H9 (cell line): Measurements from ENCODE around the gene NPAS3. TPM values are rescaled to one million over a fixed set of nuclear protein-coding genes. Genes with fewer than 3 reads are reported as not detected.
A peak's percentile ranks its signal among the peaks of the same experiment; 100 is the strongest.

Experiments
- DNase-seq: peaks from one replicate; pipeline ENCODE4 v3.0.0-alpha.2; 2017
- H2AFZ ChIP-seq: one replicate; pipeline ENCODE4 v1.6.1; 2013; ENCODE audit warnings: mild to moderate bottlenecking, low read length, control low read depth, moderate library complexity
- H2AK5ac ChIP-seq: 2 replicates; pipeline ENCODE4 v1.6.1; 2013; ENCODE audit warnings: low read length, control low read depth, mixed read lengths; ENCODE audit not compliant: insufficient read length
- H2BK120ac ChIP-seq: one replicate; pipeline ENCODE4 v1.6.1; 2013; ENCODE audit warnings: low read depth, mild to moderate bottlenecking, low read length, control low read depth, inconsistent platforms; ENCODE audit not compliant: poor library complexity, severe bottlenecking
- H2BK12ac ChIP-seq: 2 replicates; pipeline ENCODE4 v1.6.1; 2013; ENCODE audit warnings: low read length, control low read depth, mixed read lengths, low read depth; ENCODE audit not compliant: insufficient read length
- H2BK15ac ChIP-seq: 2 replicates; pipeline ENCODE4 v1.6.1; 2013; ENCODE audit warnings: low read depth, low read length, control low read depth
- H2BK20ac ChIP-seq: one replicate; pipeline ENCODE4 v1.6.1; 2013; ENCODE audit warnings: low read depth, mild to moderate bottlenecking, low read length, control low read depth, inconsistent platforms; ENCODE audit not compliant: poor library complexity, severe bottlenecking
- H2BK5ac ChIP-seq: 2 replicates; pipeline ENCODE4 v1.6.1; 2013; ENCODE audit warnings: low read length, control low read depth, mixed read lengths; ENCODE audit not compliant: insufficient read length
- H3K14ac ChIP-seq: 2 replicates; pipeline ENCODE4 v1.6.1; 2013; ENCODE audit warnings: low read length, control low read depth; ENCODE audit not compliant: insufficient read depth
- H3K18ac ChIP-seq: 2 replicates; pipeline ENCODE4 v1.6.1; 2013; ENCODE audit warnings: low read depth, mild to moderate bottlenecking, mixed read lengths, low read length, control low read depth; ENCODE audit not compliant: insufficient read length
- H3K23ac ChIP-seq: 2 replicates; pipeline ENCODE4 v1.6.1; 2013; ENCODE audit warnings: low read length, control low read depth, mixed read lengths, low read depth; ENCODE audit not compliant: insufficient read length
- H3K23me2 ChIP-seq: 2 replicates; pipeline ENCODE4 v1.6.1; 2013; ENCODE audit warnings: low read depth, mild to moderate bottlenecking, mixed read lengths, low read length, control low read depth; ENCODE audit not compliant: insufficient read length, poor library complexity, severe bottlenecking
- H3K27ac ChIP-seq: 2 replicates; pipeline ENCODE4 v1.5.1; 2013; ENCODE audit warnings: low read length, control low read depth, mixed read lengths, low read depth; ENCODE audit not compliant: insufficient read length
- H3K27me3 ChIP-seq: 2 replicates; pipeline ENCODE4 v1.6.1; 2013; ENCODE audit warnings: low read length, control low read depth, inconsistent platforms; ENCODE audit not compliant: insufficient read depth
- H3K4ac ChIP-seq: 2 replicates; pipeline ENCODE4 v1.6.1; 2013; ENCODE audit warnings: low read depth, mild to moderate bottlenecking, control low read depth, inconsistent platforms, low read length, moderate library complexity
- H3K4me1 ChIP-seq: 2 replicates; pipeline ENCODE4 v1.6.1; 2013; ENCODE audit warnings: low read length, control low read depth, inconsistent platforms; ENCODE audit not compliant: insufficient read depth
- H3K4me2 ChIP-seq: 2 replicates; pipeline ENCODE4 v1.6.1; 2013; ENCODE audit warnings: low read length, control low read depth, mixed read lengths; ENCODE audit not compliant: insufficient read length, insufficient read depth
- H3K56ac ChIP-seq: 2 replicates; pipeline ENCODE4 v1.6.1; 2013; ENCODE audit warnings: low read depth, mild to moderate bottlenecking, mixed read lengths, low read length, control low read depth; ENCODE audit not compliant: insufficient read length
- H3K79me1 ChIP-seq: 2 replicates; pipeline ENCODE4 v1.6.1; 2013; ENCODE audit warnings: low read depth, mild to moderate bottlenecking, moderate library complexity, low read length, control low read depth, inconsistent platforms; ENCODE audit not compliant: insufficient read depth, poor library complexity, severe bottlenecking
- H3K79me2 ChIP-seq: 2 replicates; pipeline ENCODE4 v1.6.1; 2013; ENCODE audit warnings: low read length, control low read depth, inconsistent platforms; ENCODE audit not compliant: insufficient read depth
- H3K9ac ChIP-seq: 2 replicates; pipeline ENCODE4 v1.6.1; 2013; ENCODE audit warnings: low read length, control low read depth, mixed read lengths; ENCODE audit not compliant: insufficient read length; ENCODE audit errors: extremely low read depth
- H3K9me3 ChIP-seq: one replicate; pipeline ENCODE4 v1.6.1; 2013; ENCODE audit warnings: low read depth, low read length, inconsistent platforms; ENCODE audit not compliant: control insufficient read depth
- H3T11ph ChIP-seq: one replicate; pipeline ENCODE4 v1.6.1; 2013; ENCODE audit warnings: mild to moderate bottlenecking, low read length, control low read depth, inconsistent platforms
- H4K20me1 ChIP-seq: one replicate; pipeline ENCODE4 v1.6.1; 2013; ENCODE audit not compliant: control insufficient read depth, insufficient read length, insufficient read depth
- H4K5ac ChIP-seq: 2 replicates; pipeline ENCODE4 v1.6.1; 2013; ENCODE audit warnings: low read depth, mild to moderate bottlenecking, mixed read lengths, low read length, control low read depth; ENCODE audit not compliant: insufficient read length
- H4K8ac ChIP-seq: replicated peaks from 2 replicates; pipeline ENCODE4 v1.6.1; 2013; ENCODE audit warnings: low read length, control low read depth, mixed read lengths, low read depth; ENCODE audit not compliant: insufficient read length
- H4K91ac ChIP-seq: 2 replicates; pipeline ENCODE4 v1.6.1; 2013; ENCODE audit warnings: low read depth, mild to moderate bottlenecking, moderate library complexity, mixed read lengths, low read length, control low read depth; ENCODE audit not compliant: insufficient read length
- H3K27ac Mint-ChIP-seq, 3 experiments: 2 replicates in 2 of 3; 3 replicates in 1 of 3; pipeline ENCODE4 v1.8.0; 2020 to 2021; ENCODE audit warnings: mixed read lengths in 3 of 3, mild to moderate bottlenecking in 1 of 3, moderate library complexity in 1 of 3
- H3K27me3 Mint-ChIP-seq: 2 replicates; pipeline ENCODE4 v1.8.0; 2021; ENCODE audit warnings: low read depth, mild to moderate bottlenecking, moderate library complexity, mixed read lengths
- H3K36me3 Mint-ChIP-seq, 3 experiments: 2 replicates in 2 of 3; 3 replicates in 1 of 3; pipeline ENCODE4 v1.8.0; 2020 to 2021; ENCODE audit warnings: low read depth in 3 of 3, mixed read lengths in 3 of 3; ENCODE audit not compliant: insufficient read depth in 1 of 3
- H3K4me1 Mint-ChIP-seq, 2 experiments: 2 replicates each; pipeline ENCODE4 v1.8.0; 2020; ENCODE audit warnings: mixed read lengths in 2 of 2
- H3K4me3 Mint-ChIP-seq, 2 experiments: 2 replicates in 1 of 2; 3 replicates in 1 of 2; pipeline ENCODE4 v1.8.0; 2020 to 2021; ENCODE audit warnings: mild to moderate bottlenecking in 2 of 2, mixed read lengths in 2 of 2, moderate library complexity in 1 of 2
- H3K9me3 Mint-ChIP-seq, 2 experiments: 2 replicates in 1 of 2; 3 replicates in 1 of 2; pipeline ENCODE4 v1.8.0; 2020; ENCODE audit warnings: mild to moderate bottlenecking in 2 of 2, mixed read lengths in 2 of 2, moderate library complexity in 1 of 2
- CTCF ChIP-seq: fragments of 200-600 bp; sonication (generic); conservative IDR thresholded peaks from 3 replicates; pipeline ENCODE4 v1.8.0; 2021; ENCODE audit warnings: antibody characterized with exemption, mild to moderate bottlenecking
- WGBS: extraction: QIAGEN DNeasy Blood & Tissue Kit; methylation state at CpG from one replicate; pipeline ENCODE4 v1.1.7; 2013; ENCODE audit warnings: missing lambda C conversion rate, low lambda C conversion rate, mixed read lengths; ENCODE audit not compliant: insufficient read length; ENCODE audit errors: extremely low coverage; 5-methylcytosine and 5-hydroxymethylcytosine counted together
- total RNA-seq: library from RNA; stranded (reverse); gene quantifications from 2 replicates; pipeline ENCODE4 v1.2.1, GENCODE V29; 2021

Gene NPAS3
- total RNA-seq, 1 experiment from 2014 or later = 0.17 TPM

- H4K8ac ChIP-seq = no peak overlapping the region
- no peak overlapping the region for H2AK5ac ChIP-seq
- H3K27me3 ChIP-seq = no peaks in the 10 kb centered on the region
- no peak overlapping the region for H2BK20ac ChIP-seq
- no peaks in the 10 kb centered on the region for H3K79me1 ChIP-seq
- H2BK12ac ChIP-seq = no peak overlapping the region
- H3K79me2 ChIP-seq = no peaks in the 10 kb centered on the region
- H3K27ac ChIP-seq = no peak overlapping the region
- H2BK5ac ChIP-seq = no peak overlapping the region
- Mint-ChIP-seq H3K36me3 (no peaks in the 10 kb centered on the region), H3K27me3 (no peaks in the 10 kb centered on the region), H3K4me1 (peaks cover 24 to 31% of the 10 kb centered on the region in 2 experiments), H3K27ac (peak overlapping the region in 1 of 3 experiments; percentile 83; a peak in 1 of 7 replicates), H3K9me3 (no peaks in the 10 kb centered on the region), H3K4me3 (no peak overlapping the region)
- no peak for TF ChIP-seq CTCF
- H4K5ac ChIP-seq = no peak overlapping the region
- H3K18ac ChIP-seq = no peak overlapping the region
- H3K14ac ChIP-seq = no peak overlapping the region
- H3K23me2 ChIP-seq = no peaks in the 10 kb centered on the region
- no peak overlapping the region for H2BK15ac ChIP-seq
- H3K23ac ChIP-seq = no peak overlapping the region
- no peak overlapping the region for H2BK120ac ChIP-seq
- no peak for DNase-seq
- no peak overlapping the region for H4K91ac ChIP-seq
- no CpG with 5 or more reads among the region's 7 CpGs for WGBS
- H3K56ac ChIP-seq = no peak overlapping the region
- H3T11ph ChIP-seq = no peak overlapping the region
- H3K4ac ChIP-seq = no peak overlapping the region
- no peak overlapping the region for H3K4me2 ChIP-seq
- H4K20me1 ChIP-seq = no peaks in the 10 kb centered on the region
- no peak overlapping the region for H3K9ac ChIP-seq
- no peaks in the 10 kb centered on the region for H3K4me1 ChIP-seq
- no peaks in the 10 kb centered on the region for H3K9me3 ChIP-seq
- H2AFZ ChIP-seq = no peak overlapping the region
These were observed 839.0 kb downstream of the NPAS3 start for GRCh38 chr14:33777681-33778080.
